IPS-11a (cell line): Measurements from ENCODE around the gene ALPL.
A peak's percentile ranks its signal among the peaks of the same experiment; 100 is the strongest.
"Not testable (repeated sequence)": the region's sequence is repeated elsewhere in the genome, so short reads cannot be mapped to it uniquely, and the experiment has no call there.

ENCODE experiments used
- H3K4me3 ChIP-seq: one replicate; pipeline ENCODE4 v1.5.1; 2013; ENCODE audit warnings: low read depth, low read length, control low read depth

The ALPL gene

GRCh38 chr1:21509351-21510112, at the start of gene ALPL:
Gene ALPL (plus strand): TSS chr1:21509423. CDS start chr1:21554082, 44,659 bp downstream.
- H3K4me3 ChIP-seq, result peak within 1 kb of the TSS; percentile 70

GRCh38 chr1:21465127-21465526, 44.1 kb upstream of the ALPL start:
- not testable (repeated sequence) for H3K4me3 ChIP-seq

- H3K4me3 ChIP-seq, result not testable (repeated sequence)
These were observed 41.3 kb upstream of the ALPL start for GRCh38 chr1:21467946-21468345.

GRCh38 chr1:21468599-21468998, 40.6 kb upstream of the ALPL start:
- no peak overlapping the region for H3K4me3 ChIP-seq

- H3K4me3 ChIP-seq, result no peak overlapping the region
These were observed 39.6 kb upstream of the ALPL start for GRCh38 chr1:21469581-21469980.

GRCh38 chr1:21472861-21473260, 36.4 kb upstream of the ALPL start:
- H3K4me3 ChIP-seq, result no peak overlapping the region

- H3K4me3 ChIP-seq, result no peak overlapping the region
These were observed 30.9 kb upstream of the ALPL start for GRCh38 chr1:21478356-21478755.

- not testable (repeated sequence) for H3K4me3 ChIP-seq
These were observed 25.3 kb upstream of the ALPL start for GRCh38 chr1:21483881-21484280.

- H3K4me3 ChIP-seq, result no peak overlapping the region
These were observed 20.1 kb upstream of the ALPL start for GRCh38 chr1:21489146-21489545.

GRCh38 chr1:21490774-21491487, 18.3 kb upstream of the ALPL start:
- no peak overlapping the region for H3K4me3 ChIP-seq

- H3K4me3 ChIP-seq, result no peak overlapping the region
These were observed 17.5 kb upstream of the ALPL start for GRCh38 chr1:21491488-21492355.

GRCh38 chr1:21492356-21492625, 16.9 kb upstream of the ALPL start:
- H3K4me3 ChIP-seq, result no peak overlapping the region

GRCh38 chr1:21494196-21494595, 15.0 kb upstream of the ALPL start:
- H3K4me3 ChIP-seq, result no peak overlapping the region

- no peak overlapping the region for H3K4me3 ChIP-seq
These were observed 13.9 kb upstream of the ALPL start for GRCh38 chr1:21495225-21495820.

GRCh38 chr1:21496063-21496462, 13.2 kb upstream of the ALPL start:
- H3K4me3 ChIP-seq, result no peak overlapping the region

- no peak overlapping the region for H3K4me3 ChIP-seq
These were observed 12.3 kb upstream of the ALPL start for GRCh38 chr1:21496886-21497285.

GRCh38 chr1:21497466-21498061, 11.7 kb upstream of the ALPL start:
- H3K4me3 ChIP-seq, result no peak overlapping the region

GRCh38 chr1:21499283-21499950, 9.8 kb upstream of the ALPL start:
- no peak overlapping the region for H3K4me3 ChIP-seq

GRCh38 chr1:21503706-21504377, 5.4 kb upstream of the ALPL start:
- H3K4me3 ChIP-seq, result no peak overlapping the region

- H3K4me3 ChIP-seq, result no peak overlapping the region
These were observed 2.4 kb upstream of the ALPL start for GRCh38 chr1:21506804-21507203.
